Measurements from ENCODE around the gene PKP3.

PKP3 gene

DNA sequence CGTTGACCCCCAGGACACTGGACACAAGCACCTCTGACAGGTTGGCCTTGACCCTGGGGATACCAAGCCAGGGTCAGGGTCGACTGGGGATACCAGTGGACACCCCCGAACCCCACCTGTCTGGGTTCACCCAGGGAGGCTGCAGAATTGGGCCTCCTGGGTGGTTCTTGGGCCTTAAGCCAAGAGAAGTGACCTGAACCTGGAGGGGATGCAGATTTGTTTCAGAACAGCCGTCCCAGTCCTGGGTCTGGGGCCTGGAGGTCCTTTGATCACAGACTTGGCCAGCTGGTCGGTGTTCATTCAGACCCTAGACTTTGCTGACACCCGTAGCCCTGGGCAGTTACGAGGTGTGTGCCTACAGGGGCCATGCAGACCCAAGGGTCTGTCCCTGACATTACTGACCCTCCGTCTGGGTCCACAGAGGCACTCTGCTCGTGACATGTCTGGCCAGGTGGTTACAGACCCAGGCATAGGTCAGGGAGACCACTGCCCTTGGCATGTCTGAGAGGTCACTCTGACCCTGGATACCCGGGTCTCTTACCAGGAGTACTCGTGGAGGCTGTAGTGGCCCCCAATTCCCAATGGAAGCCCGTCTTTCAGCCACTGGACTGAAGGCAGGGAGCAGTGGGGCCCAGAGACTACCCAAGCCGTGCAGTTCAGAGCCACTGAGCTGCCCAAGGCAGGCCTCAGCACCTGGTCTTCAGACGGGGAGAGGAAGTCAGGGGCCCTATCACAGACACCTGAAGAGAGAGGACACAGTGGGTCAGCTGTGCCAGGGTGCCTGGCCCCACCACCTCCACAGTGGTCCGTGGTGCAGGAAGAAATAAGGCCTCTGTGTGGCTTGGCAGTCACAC lies 14.4 kb downstream of the PKP3 start:
- TF ChIP-seq TAF1 (IDR thresholded peaks at IDR 0.05; ENCODE audit: borderline replicate concordance, insufficient read depth, low read length): no peak
- TF ChIP-seq SIN3A (IDR thresholded peaks at IDR 0.05; ENCODE audit: borderline replicate concordance, insufficient read depth, low read length): no peak
- no peak for TF ChIP-seq REST (IDR thresholded peaks at IDR 0.05; ENCODE audit: insufficient read depth in 1 of 2, low read depth in 2 of 2, low read length in 2 of 2)
- no peak for TF ChIP-seq FOXP2 (optimal IDR thresholded peaks at IDR 0.05; ENCODE audit: borderline replicate concordance, extremely low read depth, extremely low read length, insufficient read depth)
- TF ChIP-seq POLR2AphosphoS5 (IDR thresholded peaks at IDR 0.05; ENCODE audit: low read depth, low read length): no peak

DNA sequence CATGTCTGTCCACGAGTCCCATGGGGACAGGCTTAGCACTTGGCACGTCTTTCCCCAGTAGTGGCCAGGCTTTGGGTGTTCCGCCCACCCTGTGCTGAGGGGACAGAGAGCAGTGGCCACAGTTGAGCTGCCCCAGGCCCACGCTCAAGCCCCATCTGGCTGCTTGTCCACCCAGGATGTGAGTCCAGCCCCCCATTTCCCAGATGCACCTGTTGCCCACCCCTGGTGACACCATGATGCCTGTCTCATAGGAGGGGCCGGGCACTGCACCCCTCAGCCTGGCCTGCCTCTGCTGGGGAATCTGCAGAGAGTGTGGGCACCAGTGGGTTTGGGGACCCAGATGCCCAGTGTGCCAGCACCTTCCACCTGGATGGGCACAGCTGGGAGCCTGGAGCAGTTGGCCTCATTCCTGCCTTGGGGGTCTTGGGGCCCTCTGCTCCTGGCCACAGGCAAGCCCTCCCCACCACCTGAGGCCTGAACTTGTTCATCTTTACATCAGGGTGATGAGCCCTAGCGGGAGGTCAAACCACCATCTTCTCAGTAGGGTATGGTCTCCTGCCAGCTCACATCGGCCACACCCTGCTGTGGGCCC lies 15.1 kb downstream of the PKP3 start:
- TF ChIP-seq FOXP2 (optimal IDR thresholded peaks at IDR 0.05; ENCODE audit: borderline replicate concordance, extremely low read depth, extremely low read length, insufficient read depth) (no peak), TAF1 (IDR thresholded peaks at IDR 0.05; ENCODE audit: borderline replicate concordance, insufficient read depth, low read length) (no peak), REST (IDR thresholded peaks at IDR 0.05; ENCODE audit: insufficient read depth in 1 of 2, low read depth in 2 of 2, low read length in 2 of 2) (no peak), SIN3A (IDR thresholded peaks at IDR 0.05; ENCODE audit: borderline replicate concordance, insufficient read depth, low read length) (no peak), POLR2AphosphoS5 (IDR thresholded peaks at IDR 0.05; ENCODE audit: low read depth, low read length) (no peak)

DNA sequence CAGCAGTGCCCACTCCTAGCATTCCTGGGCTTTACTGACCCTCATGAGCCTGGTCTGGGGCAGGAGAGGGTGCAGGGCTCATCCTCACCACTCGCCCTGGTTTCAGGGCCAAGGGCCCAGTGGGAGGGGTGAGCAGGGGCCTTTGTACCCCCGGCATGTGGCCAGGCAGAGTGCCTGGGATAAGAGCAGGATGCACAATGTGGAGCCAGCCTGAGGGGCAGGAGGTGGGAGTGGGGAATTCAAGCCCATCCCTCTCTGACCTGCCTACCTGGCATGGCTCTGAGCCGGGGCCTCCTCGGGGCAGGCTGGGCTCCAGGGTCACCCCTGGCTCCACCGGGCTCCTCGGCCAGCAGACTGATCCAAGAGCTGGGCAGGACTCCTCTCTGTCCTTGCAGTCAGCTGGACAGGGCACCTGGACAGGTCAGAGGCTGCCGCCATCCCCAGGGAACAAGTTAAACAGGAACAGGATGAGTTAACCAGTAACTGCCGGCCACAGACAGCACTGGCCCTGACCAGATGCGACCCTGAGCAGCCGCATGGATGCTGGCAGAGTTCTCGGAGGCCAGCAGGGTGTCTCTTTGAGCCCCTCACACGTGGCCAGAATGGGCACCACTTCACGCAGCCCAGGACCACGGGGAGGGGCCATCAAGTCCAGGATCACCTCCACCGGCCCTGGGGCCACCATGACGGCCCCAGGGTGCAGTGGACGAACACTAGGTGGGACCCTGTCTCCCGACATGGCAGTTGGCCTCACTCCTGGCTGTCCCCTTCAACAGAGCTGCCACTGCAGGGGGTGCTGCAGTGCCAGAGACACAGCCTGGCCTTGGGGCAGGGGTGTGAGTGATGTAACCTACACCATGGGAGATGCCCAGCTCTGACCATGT lies 15.8 kb downstream of the PKP3 start:
- TF ChIP-seq TAF1 (IDR thresholded peaks at IDR 0.05; ENCODE audit: borderline replicate concordance, insufficient read depth, low read length) (no peak), REST (IDR thresholded peaks at IDR 0.05; ENCODE audit: insufficient read depth in 1 of 2, low read depth in 2 of 2, low read length in 2 of 2) (no peak), POLR2AphosphoS5 (IDR thresholded peaks at IDR 0.05; ENCODE audit: low read depth, low read length) (no peak), SIN3A (IDR thresholded peaks at IDR 0.05; ENCODE audit: borderline replicate concordance, insufficient read depth, low read length) (no peak), FOXP2 (optimal IDR thresholded peaks at IDR 0.05; ENCODE audit: borderline replicate concordance, extremely low read depth, extremely low read length, insufficient read depth) (no peak)

DNA sequence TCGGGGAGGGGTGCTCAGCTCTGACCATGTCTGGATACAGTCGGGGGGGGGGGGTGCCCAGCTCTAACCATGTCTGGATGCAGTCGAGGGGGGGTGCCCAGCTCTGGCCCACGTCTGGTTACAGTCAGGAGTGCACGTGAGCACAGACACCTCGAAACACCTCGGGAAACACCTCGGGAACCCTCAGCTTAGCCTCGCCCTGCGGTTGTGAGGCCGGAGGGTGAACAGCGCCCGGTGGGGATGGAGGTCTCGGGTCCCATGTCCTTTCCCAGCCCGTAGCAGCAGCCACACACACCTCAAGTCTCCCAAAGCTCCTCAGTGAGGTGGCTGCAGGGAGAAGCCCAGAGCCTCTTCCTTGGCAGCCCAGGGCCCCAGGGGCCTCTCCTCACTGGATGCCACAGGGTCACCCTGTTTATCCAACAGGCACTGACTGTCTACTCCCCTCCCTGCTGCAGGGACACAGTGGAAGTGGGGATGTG lies 18.7 kb downstream of the PKP3 start:
- TF ChIP-seq POLR2AphosphoS5 (IDR thresholded peaks at IDR 0.05; ENCODE audit: low read depth, low read length) (no peak), REST (IDR thresholded peaks at IDR 0.05; ENCODE audit: insufficient read depth in 1 of 2, low read depth in 2 of 2, low read length in 2 of 2) (no peak), SIN3A (IDR thresholded peaks at IDR 0.05; ENCODE audit: borderline replicate concordance, insufficient read depth, low read length) (no peak), TAF1 (IDR thresholded peaks at IDR 0.05; ENCODE audit: borderline replicate concordance, insufficient read depth, low read length) (no peak), FOXP2 (optimal IDR thresholded peaks at IDR 0.05; ENCODE audit: borderline replicate concordance, extremely low read depth, extremely low read length, insufficient read depth) (no peak)
